ENCODE results near the gene CLIC1. TPM values are rescaled to one million over a fixed set of nuclear protein-coding genes. Genes with fewer than 3 reads are reported as not detected.

The CLIC1 gene
- total RNA-seq, 2 donors from 2014 or later = 222 to 251 TPM

GRCh38 chr6:31718265-31718664, 18.1 kb downstream of the CLIC1 start:
- Histone ChIP-seq H3K4me1 (ENCODE audit: control insufficient read depth in 1 of 2, low read depth in 2 of 2) (no peaks in the 10 kb centered on the region), H3K9me3 (no peaks in the 10 kb centered on the region), H3K27me3 (replicated peaks; ENCODE audit: insufficient read depth) (no peaks in the 10 kb centered on the region), H3K36me3 (no peaks in the 10 kb centered on the region), H3K27ac (no peak overlapping the region), H3K4me3 (no peak overlapping the region)
- TF ChIP-seq CTCF (IDR thresholded peaks at IDR 0.05) = no peak
- no peak for ATAC-seq (ENCODE audit: insufficient number of reproducible peaks, low FRiP score, low read depth)
- no peak for DNase-seq (ENCODE audit: low spot score)

DNA sequence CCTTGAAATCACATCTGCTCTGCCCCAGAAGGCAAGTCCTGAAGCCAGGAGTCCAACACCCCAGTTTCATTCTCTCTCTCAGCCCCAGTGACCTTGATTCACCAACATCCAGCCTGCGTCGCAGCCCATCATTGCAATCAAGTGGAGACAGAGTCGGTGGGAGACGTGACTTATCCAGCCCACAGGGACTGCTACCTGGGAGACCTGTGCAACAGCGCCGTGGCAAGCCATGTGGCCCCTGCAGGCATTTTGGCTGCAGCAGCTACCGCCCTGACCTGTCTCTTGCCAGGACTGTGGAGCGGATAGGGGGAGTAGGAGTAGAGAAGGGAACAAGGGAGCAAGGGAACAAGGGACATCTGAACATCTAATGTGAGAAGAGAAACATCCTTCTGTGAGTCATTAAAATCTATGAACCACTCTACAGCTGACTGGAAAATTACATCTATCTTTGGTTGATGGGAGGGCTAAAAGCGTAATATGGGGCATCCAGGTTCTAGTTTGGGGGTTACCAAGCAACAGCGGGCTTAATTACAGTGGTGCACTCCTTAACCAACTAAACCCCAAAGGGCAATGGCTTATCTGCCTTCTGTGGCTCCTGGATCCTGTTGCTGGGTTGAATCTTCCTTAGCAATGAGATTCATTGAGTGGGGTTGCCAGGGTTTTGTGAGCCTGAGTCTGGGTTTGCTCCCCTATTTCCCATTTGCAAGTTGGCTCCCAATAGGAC, 18.7 kb downstream of the CLIC1 start:
- H3K27ac ChIP-seq = no peak overlapping the region
- H3K27me3 ChIP-seq (replicated peaks; ENCODE audit: insufficient read depth) = no peaks in the 10 kb centered on the region
- no peak for DNase-seq (ENCODE audit: low spot score)
- no peaks in the 10 kb centered on the region for H3K9me3 ChIP-seq
- no peak overlapping the region for H3K4me3 ChIP-seq
- no peaks in the 10 kb centered on the region for H3K36me3 ChIP-seq
- no peaks in the 10 kb centered on the region for H3K4me1 ChIP-seq (ENCODE audit: control insufficient read depth in 1 of 2, low read depth in 2 of 2)
- no peak for TF ChIP-seq CTCF (IDR thresholded peaks at IDR 0.05)
- ATAC-seq (ENCODE audit: insufficient number of reproducible peaks, low FRiP score, low read depth) = no peak

GRCh38 chr6:31715022-31715958, 21.0 kb downstream of the CLIC1 start, which contains the start of gene LY6G6D:
Gene LY6G6D, plus strand, starts transcription at chr6:31715348. Its CDS starts 8 bp downstream, at chr6:31715356.
- DNase-seq (ENCODE audit: low spot score) (no peak), ATAC-seq (ENCODE audit: insufficient number of reproducible peaks, low FRiP score, low read depth) (no peak)
- no peak for TF ChIP-seq CTCF (IDR thresholded peaks at IDR 0.05)
- H3K4me1 ChIP-seq (ENCODE audit: control insufficient read depth in 1 of 2, low read depth in 2 of 2) = no peaks in the 10 kb centered on the region
- no peaks in the 10 kb centered on the region for H3K27me3 ChIP-seq (replicated peaks; ENCODE audit: insufficient read depth)
- no peak within 1 kb of the TSS for H3K4me3 ChIP-seq
- no peak within 1 kb of the TSS for H3K27ac ChIP-seq
- no peaks in the 10 kb centered on the region for H3K36me3 ChIP-seq
- no peaks in the 10 kb centered on the region for H3K9me3 ChIP-seq

DNA sequence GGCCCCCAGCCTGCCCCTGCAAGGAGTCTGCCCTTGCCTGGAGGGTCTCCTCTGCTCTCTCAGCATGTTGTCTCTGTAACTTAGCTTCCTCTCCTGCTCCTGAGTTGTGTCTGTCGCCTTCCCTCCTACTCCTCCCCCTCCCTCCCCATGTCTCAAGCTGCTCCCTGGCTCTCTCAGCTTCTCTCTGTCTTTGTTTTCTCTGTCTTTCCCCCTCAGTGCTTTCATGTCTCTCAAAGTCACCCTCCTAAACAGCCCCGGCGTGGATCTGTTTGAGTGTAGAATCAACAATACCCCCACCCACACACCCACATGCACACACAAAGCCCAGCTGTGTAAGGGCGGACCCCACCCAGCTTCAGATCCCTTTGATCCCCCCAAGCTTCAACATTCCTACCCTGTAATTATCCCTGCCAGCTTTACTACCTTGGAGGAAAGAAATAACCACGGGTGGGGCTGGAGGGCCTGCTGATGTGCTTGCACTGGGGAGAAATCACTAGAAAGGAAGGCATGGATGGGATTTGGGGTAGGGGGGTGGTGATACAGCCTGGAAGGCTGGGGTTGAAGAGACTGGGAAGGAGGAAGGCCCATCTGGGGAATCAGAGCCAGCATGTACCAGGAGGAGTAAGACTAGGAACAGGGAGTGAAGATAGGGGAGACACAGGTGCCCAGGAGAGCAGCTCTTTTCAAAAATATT, 22.2 kb downstream of the CLIC1 start:
- Histone ChIP-seq H3K9me3 (no peaks in the 10 kb centered on the region), H3K4me3 (no peak overlapping the region), H3K36me3 (no peaks in the 10 kb centered on the region), H3K27me3 (replicated peaks; ENCODE audit: insufficient read depth) (no peaks in the 10 kb centered on the region), H3K27ac (no peak overlapping the region), H3K4me1 (ENCODE audit: control insufficient read depth in 1 of 2, low read depth in 2 of 2) (no peaks in the 10 kb centered on the region)
- TF ChIP-seq CTCF (IDR thresholded peaks at IDR 0.05) = no peak
- ATAC-seq (ENCODE audit: insufficient number of reproducible peaks, low FRiP score, low read depth) = no peak
- DNase-seq (ENCODE audit: low spot score) = no peak

- no peak for TF ChIP-seq CTCF (IDR thresholded peaks at IDR 0.05)
- no peak for ATAC-seq (ENCODE audit: insufficient number of reproducible peaks, low FRiP score, low read depth)
These were observed 22.9 kb downstream of the CLIC1 start for GRCh38 chr6:31713465-31713864.

More at GRCh38 chr6:31713465-31713864, 22.9 kb downstream of the CLIC1 start:
- Histone ChIP-seq H3K9me3 (no peaks in the 10 kb centered on the region), H3K27ac (no peak overlapping the region), H3K4me1 (ENCODE audit: control insufficient read depth in 1 of 2, low read depth in 2 of 2) (no peaks in the 10 kb centered on the region), H3K27me3 (replicated peaks; ENCODE audit: insufficient read depth) (no peaks in the 10 kb centered on the region), H3K36me3 (no peaks in the 10 kb centered on the region), H3K4me3 (no peak overlapping the region)
- DNase-seq (ENCODE audit: low spot score) = no peak

Measured in thoracic aorta (tissue), 2 donors.